Ovary (tissue), 3 donors: Measurements from ENCODE around the gene AKAP6.

Experiments
- CTCF ChIP-seq, 3 donors: fragments of 450-650 bp in 2 of 3; fragments of 200-600 bp in 1 of 3; IDR thresholded peaks; one replicate each; pipeline versions ENCODE4 v1.5.1 to v1.8.0; 2016 to 2022; ENCODE audit warnings: antibody characterized with exemption in 3 of 3, mild to moderate bottlenecking in 1 of 3
- EP300 ChIP-seq: sonication (generic); formaldehyde crosslinking; IDR thresholded peaks from one replicate; pipeline ENCODE4 v1.6.1; 2017; ENCODE audit warnings: antibody characterized with exemption
- POLR2A ChIP-seq: fragments of 450-650 bp; IDR thresholded peaks from one replicate; pipeline ENCODE4 v1.6.1; 2017; ENCODE audit warnings: antibody characterized with exemption, mild to moderate bottlenecking, moderate library complexity
- donor health status: DM: no; HTN: no; CAD: no.

GRCh38 chr14:32374155-32374554 lies 45.1 kb downstream of the AKAP6 start:
- no peak for TF ChIP-seq CTCF (IDR thresholded peaks at IDR 0.05)
- no peak for TF ChIP-seq EP300
- no peak for TF ChIP-seq POLR2A
